ENCODE data around the gene FAM228B. TPM values are rescaled to one million over a fixed set of nuclear protein-coding genes. Genes with fewer than 3 reads are reported as not detected.

The FAM228B gene
- total RNA-seq, 1 donor from 2014 or later: 6.6 TPM

DNA sequence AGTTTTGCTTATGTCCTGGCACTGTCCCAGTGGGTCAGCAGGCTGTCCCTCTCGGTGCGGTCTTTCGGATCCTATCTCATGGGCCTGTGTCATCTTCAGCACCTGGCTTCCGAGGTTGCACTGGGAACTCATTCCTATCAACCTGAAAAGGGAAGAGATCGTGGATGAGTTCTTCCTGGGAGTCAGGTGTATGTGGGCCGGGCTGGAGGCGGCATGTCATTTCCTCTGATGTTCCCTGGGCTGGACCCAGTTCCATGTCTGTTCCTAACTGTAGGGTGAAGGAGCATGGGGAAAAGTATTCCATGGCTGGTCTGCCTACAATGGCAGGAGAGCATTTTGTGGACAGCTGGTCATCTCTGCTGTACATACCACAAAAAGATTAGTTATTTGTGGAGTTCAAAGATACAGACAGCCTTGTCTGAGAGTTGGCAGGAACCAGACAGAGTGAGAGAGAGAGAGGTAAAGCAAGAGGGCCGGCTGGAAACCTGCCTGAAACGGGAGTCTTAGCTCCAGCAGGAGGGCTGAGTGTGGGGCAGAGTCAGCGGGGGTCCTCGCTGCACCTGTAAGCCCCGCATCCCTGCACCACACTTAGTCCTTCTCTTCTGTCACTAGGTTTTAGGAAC lies 76.8 kb downstream of the FAM228B start:
- intact Hi-C loops (cut with micrococcal nuclease): no loop called here

DNA sequence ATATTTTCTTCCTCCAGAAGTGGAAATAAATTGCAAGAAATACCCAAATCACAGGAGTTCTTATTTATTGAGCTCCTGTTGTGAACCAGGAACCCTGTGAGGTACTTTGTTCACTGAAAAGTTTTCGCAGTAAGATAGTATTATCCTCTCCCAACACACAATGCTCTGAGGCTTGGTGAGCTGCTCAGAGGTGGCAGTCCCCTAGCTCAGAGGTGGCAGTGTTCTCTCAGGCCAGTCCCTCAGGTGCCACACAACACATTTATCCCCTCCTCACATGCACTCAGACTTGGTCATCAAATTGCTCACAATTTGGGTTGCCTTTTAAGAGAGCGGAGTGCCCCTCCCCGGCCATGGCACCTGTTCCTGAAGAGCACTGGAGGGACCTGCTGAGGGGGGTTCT lies 77.5 kb downstream of the FAM228B start:
- intact Hi-C loops (cut with micrococcal nuclease): no loop called here

DNA sequence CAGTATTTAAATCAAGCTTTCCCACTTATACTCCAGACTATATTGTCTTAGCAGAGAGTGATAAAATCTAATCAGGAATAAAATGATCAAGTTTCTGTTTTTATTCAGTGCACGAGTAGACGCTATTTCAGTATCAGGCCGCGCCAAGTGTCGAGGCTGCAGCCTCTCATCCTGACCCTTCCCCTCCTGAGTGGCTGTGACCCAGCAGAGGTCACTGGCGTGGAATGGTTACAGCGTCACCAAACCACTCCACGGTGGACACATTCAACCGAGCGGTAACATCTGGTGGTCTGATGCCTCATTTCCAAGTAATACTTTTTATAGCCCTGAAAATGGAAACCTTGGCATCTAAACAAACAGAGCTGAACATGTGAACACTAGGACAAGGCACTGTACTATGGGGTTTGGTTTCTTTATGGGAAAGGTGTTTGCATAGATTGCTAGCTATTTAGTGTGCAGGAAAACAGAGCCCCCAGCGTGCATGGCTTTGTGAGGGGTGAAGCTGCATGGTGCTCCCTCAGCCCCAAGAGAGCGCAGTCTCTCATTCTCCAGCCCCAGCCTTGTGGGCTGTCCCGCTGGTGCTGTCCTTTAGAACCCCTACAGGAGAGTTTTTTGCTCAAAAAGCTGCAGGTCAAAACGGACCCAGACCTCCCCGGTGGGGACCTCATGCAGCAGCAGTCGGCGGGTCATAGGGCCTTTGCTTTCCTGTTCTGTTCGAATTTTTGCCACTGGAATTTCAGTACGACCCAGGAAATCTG lies 79.9 kb downstream of the FAM228B start:
- intact Hi-C loops (cut with micrococcal nuclease): no loop called here

DNA sequence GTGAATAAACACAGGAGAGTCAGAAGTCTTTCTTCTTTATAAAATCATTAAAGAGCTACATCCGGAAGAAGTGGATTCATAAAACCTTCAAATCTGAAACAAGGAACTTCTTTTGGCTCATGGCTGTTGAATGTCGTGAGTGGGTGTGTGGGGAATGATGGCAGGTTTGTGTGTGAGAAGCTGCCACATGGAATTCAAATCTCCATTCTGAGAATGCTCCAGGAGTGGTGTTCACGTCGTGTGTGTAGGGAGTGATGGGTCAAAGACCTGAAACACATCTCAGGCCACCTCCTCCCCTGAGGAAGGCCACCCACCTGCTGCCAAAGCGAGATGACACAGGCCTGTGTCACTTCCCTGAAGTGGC lies 80.5 kb downstream of the FAM228B start:
- intact Hi-C loops (cut with micrococcal nuclease): no loop called here

DNA sequence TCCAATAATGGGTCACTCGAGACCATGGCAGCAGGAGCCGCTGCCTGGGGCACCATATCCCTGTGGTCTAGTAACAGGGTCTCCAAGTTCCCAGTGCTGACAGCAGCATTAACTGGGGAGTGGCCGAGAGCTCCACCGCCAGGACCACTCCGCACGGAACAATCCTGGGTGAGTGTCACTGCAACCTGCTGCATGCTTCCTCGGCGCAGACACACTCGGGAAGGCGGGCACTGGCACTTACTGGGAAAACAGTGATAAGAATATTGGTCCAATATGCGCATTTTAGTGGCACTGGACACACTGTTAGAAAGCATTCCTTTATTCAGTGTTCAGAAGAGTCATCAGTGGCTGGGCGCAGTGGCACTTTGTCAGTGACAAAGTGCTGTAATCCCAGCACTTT lies 81.2 kb downstream of the FAM228B start:
- intact Hi-C loops (cut with micrococcal nuclease): no loop called here

DNA sequence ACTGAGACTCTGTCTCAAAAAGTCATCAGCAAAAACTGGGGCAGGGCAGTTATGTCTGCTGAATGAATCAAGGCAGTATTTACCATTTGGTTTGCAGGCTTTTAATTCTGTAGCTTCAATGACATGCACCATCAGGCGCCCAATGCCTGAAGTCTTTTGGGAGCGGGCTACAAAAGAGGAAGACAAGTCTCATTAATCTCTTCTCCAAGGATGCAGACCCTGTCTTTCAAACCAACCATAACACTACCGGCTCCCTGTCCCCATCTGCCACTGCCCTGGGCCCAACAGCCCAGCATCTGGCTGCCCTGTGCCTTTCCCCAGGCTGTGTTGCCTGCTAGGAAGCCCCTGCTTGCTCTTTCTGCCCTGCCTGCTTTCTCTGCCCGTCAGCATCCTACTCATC lies 81.9 kb downstream of the FAM228B start:
- intact Hi-C loops (cut with micrococcal nuclease): no loop called here

DNA sequence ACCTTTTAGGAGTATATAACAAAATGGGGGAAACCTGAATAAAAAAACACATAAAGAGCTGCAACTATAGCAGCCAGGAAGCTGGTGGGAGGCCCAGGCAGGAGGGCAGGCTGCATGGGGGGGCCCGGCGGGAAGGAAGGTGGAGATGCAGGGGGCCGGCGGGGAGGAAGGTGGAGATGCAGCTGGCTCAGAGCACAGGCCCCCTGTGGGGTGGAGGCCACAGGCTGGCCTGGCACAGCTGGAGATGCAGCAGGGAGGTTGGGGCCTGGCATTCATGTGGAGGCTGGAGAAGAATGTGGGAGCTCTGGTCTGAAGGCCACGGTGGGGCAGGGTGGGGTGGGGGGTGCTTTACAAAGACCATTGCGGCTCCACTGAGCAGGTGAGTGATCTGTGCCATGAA lies 83.0 kb downstream of the FAM228B start:
- intact Hi-C loops (cut with micrococcal nuclease): no loop called here

DNA sequence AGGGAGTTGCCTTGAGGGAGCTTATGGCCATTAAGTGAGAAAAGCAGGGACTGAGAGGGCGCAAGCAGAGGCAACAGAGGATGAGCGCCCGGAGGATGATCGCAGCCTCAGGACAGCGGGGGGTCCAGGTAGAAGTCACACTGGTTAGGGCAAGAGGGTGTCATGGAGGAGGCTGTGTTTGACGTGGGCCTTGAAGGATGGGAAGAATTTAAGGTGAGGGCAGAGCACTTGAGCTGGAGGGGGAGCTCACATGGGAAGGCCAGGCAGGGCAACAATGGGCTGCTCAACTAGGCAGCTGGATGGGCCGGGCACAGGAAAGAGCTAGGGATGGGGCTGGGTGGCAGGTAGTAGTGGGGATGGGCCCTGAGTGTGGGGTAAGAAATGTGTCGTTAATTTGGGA lies 83.4 kb downstream of the FAM228B start:
- intact Hi-C loops (cut with micrococcal nuclease): no loop called here

DNA sequence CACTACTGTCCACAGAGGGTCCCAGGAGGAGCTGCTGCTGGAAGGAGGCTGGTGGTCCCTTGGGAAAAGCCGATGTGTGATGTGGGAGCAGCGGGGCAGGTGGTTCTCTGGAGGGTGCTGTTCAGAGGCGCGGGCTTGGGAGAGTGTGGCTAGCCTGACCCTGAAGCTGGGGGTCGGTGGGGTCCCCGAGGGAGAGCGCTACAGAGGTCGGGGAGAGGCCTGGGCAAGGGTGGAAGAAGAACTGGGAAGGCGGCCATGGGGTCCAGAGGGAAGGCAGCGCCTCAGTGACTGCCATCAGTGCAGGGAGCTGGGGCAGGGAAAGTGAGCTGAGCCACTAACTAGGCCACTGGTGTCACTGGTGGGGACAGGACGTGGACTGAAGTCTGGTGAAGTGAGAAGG lies 84.1 kb downstream of the FAM228B start:
- intact Hi-C loops (cut with micrococcal nuclease): no loop called here

DNA sequence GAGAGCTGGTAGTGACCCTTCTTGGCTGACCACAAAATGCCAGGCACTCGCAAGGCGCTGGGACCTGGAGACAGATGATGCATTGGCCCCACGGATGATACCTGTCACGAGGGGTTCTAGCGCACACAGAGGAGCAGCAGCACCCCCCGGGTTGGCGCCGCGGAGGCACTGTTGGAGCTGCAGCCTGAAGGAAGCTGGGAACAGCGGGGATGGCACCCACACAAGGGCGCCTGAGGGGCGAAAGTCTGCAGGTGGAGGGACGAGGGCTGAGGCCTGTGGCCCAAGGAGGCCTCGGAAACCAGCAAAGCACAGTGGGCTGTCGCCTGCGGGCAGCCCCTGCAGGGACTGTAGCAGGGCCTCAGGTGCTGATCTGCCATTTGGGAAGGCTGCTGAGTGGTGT lies 85.2 kb downstream of the FAM228B start:
- intact Hi-C loops (cut with micrococcal nuclease): no loop called here

DNA sequence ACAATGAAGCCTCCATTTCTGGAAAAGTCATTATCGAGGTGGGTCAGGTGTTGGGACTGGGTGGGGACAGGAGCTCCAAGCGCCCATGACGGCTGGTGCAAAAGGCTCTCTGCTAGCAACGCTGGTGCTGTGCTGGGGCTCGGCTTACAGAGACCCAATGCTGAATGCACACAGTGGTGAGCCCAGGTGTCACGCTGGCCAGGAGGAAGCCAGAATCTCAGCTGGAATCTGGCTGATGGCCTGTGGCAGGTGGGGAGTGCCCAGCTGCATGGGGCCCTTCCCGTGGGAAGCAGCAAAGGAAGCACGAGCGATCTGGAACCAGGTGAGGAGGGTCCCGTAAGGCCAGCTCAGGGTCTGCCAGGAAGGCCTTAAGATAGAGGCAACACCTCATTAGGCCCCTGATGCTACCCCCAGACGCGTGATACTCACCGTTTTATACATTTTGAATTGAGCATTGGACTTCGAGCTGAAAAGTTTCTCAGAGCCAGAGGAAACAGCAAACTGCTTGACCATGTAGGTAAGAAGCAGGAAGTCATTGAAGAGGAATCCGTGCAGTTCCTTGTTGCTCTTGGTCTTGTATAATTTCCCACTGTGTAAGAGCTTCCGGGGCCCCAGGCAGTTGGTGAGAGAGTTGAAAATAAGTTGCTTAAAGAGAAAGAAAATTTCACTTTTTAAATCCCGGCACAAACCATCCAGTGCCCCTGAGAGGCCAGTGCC lies 86.3 kb downstream of the FAM228B start:
- intact Hi-C loops (cut with micrococcal nuclease): no loop called here

DNA sequence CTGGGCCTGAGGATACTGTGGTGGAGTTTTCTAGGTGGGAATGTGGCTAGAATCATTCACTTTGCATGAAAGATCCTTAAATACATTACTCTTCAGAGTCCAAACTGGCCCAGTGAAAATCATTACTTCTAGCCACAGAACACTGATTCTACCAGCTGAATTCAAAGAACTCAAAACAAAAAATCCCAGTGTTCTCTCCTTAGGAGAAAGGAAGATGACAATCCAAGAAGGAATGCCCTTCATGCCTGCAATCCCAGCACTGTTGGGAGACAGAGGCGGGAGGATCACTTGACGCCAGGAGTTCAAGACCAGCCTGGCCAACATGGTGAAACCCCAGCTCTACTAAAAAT lies 86.8 kb downstream of the FAM228B start:
- intact Hi-C loops (cut with micrococcal nuclease): no loop called here

DNA sequence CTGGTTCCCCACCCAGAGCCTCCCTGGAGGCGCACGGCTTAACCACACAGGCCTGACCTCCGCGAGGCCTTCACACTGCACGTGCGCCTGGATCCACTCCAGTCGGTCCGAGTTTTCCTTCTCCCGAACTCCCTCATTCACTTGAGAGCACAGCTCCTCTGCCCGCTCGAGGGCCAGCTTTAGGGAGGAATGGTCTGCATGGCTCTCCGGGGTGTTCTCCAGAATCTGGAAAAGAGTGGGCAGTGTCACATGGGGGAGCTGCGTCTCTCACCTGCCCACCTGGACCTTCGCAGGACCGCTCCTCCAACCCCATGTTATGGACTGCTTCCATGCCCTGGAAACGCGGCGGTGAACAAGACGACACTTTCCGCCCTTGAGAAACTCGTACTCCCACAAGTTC lies 87.5 kb downstream of the FAM228B start:
- intact Hi-C loops (cut with micrococcal nuclease): no loop called here

DNA sequence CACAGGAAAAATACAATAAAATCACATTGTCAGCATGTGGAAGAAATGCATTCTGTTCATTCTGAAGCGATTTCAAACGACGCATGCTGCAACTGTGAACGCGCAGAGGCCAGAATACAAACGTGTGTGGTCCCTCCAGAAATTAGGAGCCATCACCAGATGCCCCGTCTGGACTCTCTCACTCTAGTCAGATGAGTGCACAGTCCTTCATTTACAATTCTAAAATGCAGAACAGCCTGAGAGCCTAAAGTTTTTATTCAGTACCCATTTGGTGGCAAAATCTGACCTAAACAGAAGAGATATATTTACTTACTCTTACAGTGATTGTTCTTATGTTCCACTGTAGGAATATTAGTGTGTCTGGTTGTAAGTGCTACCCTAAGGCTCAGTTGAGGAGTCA lies 88.1 kb downstream of the FAM228B start:
- intact Hi-C loops (cut with micrococcal nuclease): no loop called here

DNA sequence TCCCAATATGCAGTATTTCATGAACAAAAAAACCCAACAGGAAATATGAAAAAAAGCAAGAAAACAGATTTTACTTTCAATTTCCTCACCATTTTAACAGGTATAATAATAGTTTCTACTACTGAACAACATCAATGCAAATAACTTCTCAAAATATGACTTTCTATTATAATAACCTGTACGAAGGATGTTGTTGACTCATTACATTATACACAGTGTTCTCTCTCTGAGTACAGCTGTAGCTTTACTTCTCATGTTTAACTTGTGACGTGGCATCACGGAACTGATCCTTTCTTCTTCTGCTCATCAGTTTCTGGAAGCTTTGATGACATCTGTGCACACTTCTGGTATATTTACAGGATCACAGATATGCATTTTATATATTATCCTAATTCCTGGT lies 91.6 kb downstream of the FAM228B start:
- intact Hi-C loops (cut with micrococcal nuclease): no loop called here

Other genes with a start within 250 kb of the FAM228B start
- gene ATAD2B, start 196.3 kb upstream of the FAM228B start, total RNA-seq: 25.5 and 28.8 TPM in 2 replicates
- 14.6 and 15.9 TPM in 2 replicates for gene UBXN2A, start 183.0 kb upstream of the FAM228B start, total RNA-seq
- 0.09 TPM in 1 of 2 replicates, not detected in the other for gene MFSD2B, start 113.4 kb upstream of the FAM228B start, total RNA-seq
- 20.2 and 22.3 TPM in 2 replicates for gene WDCP, start 76.1 kb upstream of the FAM228B start, total RNA-seq
- gene FKBP1B, start 73.7 kb upstream of the FAM228B start, total RNA-seq: 0.43 and 0.86 TPM in 2 replicates
- 92.5 and 94.6 TPM in 2 replicates for gene SF3B6, start 47.1 kb upstream of the FAM228B start, total RNA-seq
- gene TP53I3, start 38.6 kb upstream of the FAM228B start, total RNA-seq: 2.2 and 2.7 TPM in 2 replicates
- gene PFN4, start 135 bp upstream of the FAM228B start, total RNA-seq: not detected in 2 replicates
- 0.57 TPM in 1 of 2 replicates, not detected in the other for gene FAM228A, start 51.6 kb downstream of the FAM228B start, total RNA-seq
- 64.2 and 67.0 TPM in 2 replicates for gene ITSN2, start 237.1 kb downstream of the FAM228B start, total RNA-seq